Measurements from ENCODE around the gene POLD2.
A peak's percentile ranks its signal among the peaks of the same experiment; 100 is the strongest.

The POLD2 gene

DNA sequence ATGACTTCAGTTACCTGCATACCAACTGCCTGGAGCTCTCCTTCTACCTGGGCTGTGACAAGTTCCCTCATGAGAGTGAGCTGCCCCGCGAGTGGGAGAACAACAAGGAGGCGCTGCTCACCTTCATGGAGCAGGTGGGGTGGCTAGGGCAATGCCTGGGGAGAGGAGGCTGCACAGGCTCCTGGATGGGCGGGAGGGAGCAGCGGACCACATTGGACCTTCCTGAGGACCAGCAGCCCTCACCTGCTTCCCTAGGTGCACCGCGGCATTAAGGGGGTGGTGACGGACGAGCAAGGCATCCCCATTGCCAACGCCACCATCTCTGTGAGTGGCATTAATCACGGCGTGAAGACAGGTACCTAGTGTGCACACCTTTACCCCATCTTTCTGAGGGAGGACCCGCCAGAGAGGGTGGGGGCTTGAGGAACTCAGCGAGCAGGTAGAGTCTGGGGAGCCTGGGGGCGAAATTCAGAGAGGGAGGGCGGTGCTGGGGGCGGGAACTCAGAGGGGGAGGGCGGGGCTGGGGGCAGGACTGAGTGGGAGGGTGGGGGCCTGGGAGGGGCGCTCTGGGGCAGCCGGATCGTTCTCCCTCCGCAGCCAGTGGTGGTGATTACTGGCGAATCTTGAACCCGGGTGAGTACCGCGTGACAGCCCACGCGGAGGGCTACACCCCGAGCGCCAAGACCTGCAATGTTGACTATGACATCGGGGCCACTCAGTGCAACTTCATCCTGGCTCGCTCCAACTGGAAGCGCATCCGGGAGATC, 10.2 kb downstream of the POLD2 start:
- no peak for DNase-seq

GRCh38 chr7:44112231-44112996, 10.9 kb downstream of the POLD2 start:
- DNase-seq, result no peak

DNA sequence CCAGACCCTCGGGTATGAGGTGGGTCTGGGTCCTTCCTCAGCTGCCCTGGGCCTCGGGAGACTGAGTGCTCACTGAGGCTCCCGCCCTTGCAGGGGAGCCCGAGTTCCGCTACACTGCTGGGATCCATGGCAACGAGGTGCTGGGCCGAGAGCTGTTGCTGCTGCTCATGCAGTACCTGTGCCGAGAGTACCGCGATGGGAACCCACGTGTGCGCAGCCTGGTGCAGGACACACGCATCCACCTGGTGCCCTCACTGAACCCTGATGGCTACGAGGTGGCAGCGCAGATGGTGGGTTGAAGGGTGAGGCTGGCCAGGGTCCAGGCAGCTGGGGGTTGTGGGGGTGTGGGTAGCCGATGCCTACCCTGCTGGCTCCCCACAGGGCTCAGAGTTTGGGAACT, 11.6 kb downstream of the POLD2 start:
- DNase-seq, result no peak

- DNase-seq, result no peak
These were observed 12.4 kb downstream of the POLD2 start for GRCh38 chr7:44110719-44111635.

DNA sequence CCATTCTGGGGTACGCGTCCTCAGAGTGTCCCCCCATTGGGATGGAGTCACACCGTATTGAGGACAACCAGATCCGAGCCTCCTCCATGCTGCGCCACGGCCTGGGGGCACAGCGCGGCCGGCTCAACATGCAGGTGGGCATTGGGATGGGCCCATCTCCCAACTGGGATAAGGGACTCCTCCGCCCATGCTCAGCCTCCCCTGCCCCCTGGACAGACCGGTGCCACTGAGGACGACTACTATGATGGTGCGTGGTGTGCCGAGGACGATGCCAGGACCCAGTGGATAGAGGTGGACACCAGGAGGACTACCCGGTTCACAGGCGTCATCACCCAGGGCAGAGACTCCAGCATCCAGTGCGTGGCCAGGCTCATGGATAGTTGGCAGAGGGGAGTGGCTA, 13.4 kb downstream of the POLD2 start:
- no peak for DNase-seq

DNA sequence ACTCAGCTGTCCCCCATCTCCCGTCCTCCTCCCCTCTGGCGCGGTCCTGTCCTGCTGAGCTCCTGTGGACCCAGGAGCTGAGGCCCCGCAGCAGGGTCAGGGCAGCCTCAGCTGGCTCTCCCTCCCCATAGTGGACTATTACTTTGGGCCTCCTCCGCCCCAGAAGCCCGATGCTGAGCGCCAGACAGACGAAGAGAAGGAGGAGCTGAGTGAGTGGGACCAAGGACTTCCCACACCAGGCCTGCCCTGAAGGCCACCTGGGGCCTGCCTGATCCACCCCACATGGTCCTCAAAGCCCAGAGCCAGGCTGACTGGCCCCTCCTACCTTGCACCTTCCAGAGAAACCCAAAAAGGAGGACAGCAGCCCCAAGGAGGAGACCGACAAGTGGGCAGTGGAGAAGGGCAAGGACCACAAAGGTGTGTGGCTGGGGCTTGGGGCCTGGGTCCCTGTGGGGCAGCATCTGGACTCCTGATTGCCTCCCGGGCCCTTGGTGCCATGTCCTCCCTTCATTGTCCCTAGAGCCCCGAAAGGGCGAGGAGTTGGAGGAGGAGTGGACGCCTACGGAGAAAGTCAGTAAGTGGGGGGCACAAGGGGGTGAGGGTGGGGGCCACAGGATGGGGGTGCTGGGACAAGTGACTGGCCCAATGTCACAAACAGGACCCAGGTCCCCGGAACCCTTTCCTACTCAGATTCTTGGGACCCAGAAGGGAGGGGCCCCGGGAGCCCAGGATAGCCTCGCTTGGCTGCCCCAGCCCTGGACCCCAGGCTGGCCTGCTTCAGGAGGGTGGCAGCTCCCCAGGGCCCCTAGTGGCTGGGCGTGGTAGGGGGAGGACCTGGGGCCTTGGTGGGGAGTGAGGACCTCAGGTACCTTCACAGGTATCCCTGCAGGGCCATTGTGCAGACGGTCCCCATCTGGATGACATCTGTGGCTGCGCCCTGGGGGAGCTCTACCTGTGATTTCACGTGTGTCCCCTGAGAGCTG, 14.3 kb downstream of the POLD2 start:
- no peak for DNase-seq

- DNase-seq, result no peak
These were observed 15.2 kb downstream of the POLD2 start for GRCh38 chr7:44107961-44108767.

- DNase-seq, result no peak
These were observed 16.0 kb downstream of the POLD2 start for GRCh38 chr7:44107116-44107960.

DNA sequence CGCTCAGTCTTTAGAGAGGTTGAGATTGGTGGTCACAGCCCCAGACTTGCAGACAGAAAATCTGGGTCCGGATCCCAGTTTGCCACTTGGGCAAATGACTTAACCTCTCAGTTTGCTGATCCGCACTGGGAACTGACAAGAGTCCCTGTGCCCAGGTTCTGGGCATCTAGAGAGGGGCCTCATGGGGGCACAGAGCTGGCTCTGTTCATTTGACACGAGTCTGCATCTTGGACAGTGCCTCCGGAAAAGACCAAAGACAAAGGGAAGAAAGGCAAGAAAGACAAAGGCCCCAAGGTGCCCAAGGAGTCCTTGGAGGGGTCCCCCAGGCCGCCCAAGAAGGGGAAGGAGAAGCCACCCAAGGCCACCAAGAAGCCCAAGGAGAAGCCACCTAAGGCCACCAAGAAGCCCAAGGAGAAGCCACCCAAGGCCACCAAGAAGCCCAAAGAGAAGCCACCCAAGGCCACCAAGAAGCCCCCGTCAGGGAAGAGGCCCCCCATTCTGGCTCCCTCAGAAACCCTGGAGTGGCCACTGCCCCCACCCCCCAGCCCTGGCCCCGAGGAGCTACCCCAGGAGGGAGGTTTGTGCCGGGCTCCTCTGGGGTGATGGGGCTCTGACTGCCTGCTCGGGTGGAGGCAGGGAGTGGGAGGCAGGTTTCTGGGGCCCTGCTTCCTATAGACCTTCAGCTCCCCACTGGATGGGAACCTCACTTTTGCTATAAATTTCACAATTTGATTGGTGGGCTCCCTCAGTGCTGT, 16.9 kb downstream of the POLD2 start:
- DNase-seq, result no peak

DNA sequence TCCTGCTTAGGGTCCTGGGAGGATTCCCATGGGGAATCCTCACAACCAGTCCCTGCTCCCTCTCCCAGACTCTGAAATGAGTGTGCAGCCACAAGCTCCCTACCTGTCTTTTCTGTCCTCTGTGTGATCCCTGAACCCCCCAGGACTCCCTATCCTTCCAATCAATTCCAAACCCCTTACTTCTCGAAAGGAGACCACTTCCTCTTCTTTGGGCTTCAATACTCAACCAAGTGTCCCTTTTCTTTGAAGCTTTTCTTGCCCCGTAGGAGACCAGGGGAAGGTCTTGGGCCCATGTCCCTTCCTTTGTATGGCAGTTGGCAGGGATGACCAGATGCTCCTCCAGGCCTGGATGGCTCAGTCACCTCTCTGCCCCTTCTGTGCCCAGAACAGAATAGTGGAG, 17.5 kb downstream of the POLD2 start:
- DNase-seq, result no peak

GRCh38 chr7:44104860-44105771, 18.2 kb downstream of the POLD2 start:
- no peak for DNase-seq

DNA sequence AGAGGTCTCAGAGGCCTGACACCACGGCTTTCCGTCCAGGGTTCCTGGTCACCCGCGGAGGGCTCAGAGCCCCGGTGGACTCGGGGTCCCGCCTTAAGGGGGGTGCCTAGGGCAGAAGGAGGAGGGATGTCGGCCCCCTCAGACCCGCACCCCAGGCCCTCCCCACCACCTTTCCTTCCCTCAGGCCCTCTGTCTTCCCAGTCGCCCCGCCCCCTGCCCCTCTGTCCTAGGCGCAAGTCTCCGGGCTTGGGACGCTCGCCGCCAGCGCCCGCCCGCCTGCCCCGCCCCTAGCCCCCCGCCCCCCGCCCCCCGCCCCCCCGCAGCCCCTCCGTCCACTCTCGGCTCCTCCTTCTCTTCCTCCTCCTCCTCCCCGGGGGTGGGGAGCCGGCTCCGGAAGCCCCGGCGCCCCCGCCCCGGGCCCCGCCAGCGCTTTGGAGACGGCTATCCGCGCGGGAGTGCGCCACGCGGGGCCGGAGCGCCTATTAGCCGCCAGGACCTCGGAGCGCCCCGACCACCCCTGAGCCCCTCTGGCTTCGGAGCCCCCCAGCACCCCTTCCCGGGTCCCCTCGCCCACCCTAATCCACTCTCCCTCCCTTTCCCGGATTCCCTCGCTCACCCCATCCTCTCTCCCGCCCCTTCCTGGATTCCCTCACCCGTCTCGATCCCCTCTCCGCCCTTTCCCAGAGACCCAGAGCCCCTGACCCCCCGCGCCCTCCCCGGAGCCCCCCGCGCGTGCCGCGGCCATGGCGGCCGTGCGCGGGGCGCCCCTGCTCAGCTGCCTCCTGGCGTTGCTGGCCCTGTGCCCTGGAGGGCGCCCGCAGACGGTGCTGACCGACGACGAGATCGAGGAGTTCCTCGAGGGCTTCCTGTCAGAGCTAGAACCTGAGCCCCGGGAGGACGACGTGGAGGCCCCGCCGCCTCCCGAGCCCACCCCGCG, 19.2 kb downstream of the POLD2 start, which contains the start of gene AEBP1:
Gene AEBP1 (plus strand): TSS at position 423 of the 937 bp plus-strand sequence. CDS start 321 bp downstream, at position 744.
- DNase-seq, result peak in 3 of 4 experiments; percentile 17 to 44 (median 32)

DNA sequence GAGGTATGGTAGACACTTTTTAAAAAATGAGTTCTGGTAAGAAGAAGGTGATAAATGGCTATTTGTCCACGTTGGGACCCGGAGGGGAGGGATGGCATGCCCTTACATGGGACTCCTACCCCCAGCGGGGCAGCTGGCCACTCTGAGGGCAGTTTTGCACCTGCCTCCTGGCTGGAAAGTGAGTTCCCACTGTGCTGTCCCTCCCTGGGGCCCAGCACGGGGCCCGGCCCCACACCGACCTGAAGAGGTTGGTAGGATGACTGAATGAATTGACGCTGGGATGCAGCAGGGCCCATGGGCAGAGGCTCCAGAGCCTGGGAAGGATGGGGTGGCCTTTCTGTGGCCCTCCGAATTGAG, 19.8 kb downstream of the POLD2 start:
- no peak for DNase-seq

DNA sequence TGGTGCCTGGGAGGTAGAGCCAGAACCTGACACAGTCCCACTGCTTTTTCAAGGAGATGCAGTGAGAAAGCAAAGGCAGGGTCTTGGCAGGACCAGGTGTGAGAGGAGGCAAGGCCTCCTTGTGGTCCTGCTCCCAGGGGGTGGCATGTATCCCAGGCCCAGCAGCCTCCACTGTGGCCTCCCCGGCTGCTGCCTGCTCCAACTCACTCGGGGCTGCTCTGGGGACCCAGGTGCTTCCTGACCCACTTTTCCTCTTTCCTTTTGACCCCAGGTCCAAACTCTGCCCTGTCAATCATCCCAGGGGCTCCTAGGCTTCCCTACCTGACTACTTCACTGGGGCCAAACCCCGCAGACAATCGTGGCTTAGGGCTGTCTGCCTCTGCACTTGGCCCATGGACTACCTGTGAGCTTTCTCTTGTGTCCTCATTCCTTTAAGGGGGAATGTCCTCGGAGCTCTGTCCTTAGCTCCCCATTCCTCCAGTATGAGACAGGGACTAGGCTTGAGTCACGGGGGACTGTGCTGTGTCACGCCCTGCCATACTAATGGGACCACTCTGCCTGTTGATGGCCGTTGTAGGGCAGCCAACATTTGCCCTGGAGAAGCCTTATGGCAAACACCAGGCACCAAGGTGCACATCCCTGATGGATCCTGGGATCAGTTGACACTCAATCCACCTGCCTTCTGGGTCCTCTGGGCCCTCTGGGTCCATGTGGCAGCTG, 20.3 kb downstream of the POLD2 start:
- no peak for DNase-seq

GRCh38 chr7:44101966-44102845, 21.1 kb downstream of the POLD2 start:
- DNase-seq, result no peak
